Posterior vena cava (tissue), 2 donors: ENCODE data around the gene CNTNAP2. TPM values are rescaled to one million over a fixed set of nuclear protein-coding genes. Genes with fewer than 3 reads are reported as not detected.
"Not testable (repeated sequence)": the region's sequence is repeated elsewhere in the genome, so short reads cannot be mapped to it uniquely, and the experiment has no call there.

ENCODE experiments used
- DNase-seq: peaks from one replicate; pipeline ENCODE4 v3.0.0-alpha.2; 2020; ENCODE audit warnings: low spot score
- intact Hi-C, 2 donors: fragments of 100-400 bp; cut with DNase I; formaldehyde crosslinking; loops; one replicate each; pipeline versions ENCODE4 v1.14.1 to v1.14.2; 2022 to 2023
- total RNA-seq, 2 donors: library from RNA; stranded (reverse); fragmentation: NEBNext Ultra II Directional; extraction: Animal tissue kit (Norgen Biotek cat#: 25700); gene quantifications; one replicate each; pipeline ENCODE4 v1.2.1, GENCODE V29; 2021
- donor health status: DM: yes; HTN: yes; CAD: no.
- donor health status: DM: yes; HTN: yes; CAD: no.

The CNTNAP2 gene
- total RNA-seq, 2 donors from 2014 or later: not detected

GRCh38 chr7:147081117-147081516 lies 964.5 kb downstream of the CNTNAP2 start:
- no peak for DNase-seq
- intact Hi-C loops: no loop called here

- DNase-seq: no peak
- intact Hi-C loops: no loop called here
These were observed 972.5 kb downstream of the CNTNAP2 start for GRCh38 chr7:147089051-147089461.

GRCh38 chr7:147089608-147090007 lies 973.0 kb downstream of the CNTNAP2 start:
- intact Hi-C loops: no loop called here

GRCh38 chr7:147096629-147097028 lies 980.0 kb downstream of the CNTNAP2 start:
- intact Hi-C loops: no loop called here
- DNase-seq: no peak

More at GRCh38 chr7:147089608-147090007, 973.0 kb downstream of the CNTNAP2 start:
- no peak for DNase-seq

GRCh38 chr7:147103224-147103623 lies 986.6 kb downstream of the CNTNAP2 start:
- intact Hi-C loops: no loop called here
- DNase-seq: no peak

- intact Hi-C loops: no loop called here
- DNase-seq: no peak
These were observed 990.1 kb downstream of the CNTNAP2 start for GRCh38 chr7:147106746-147107145.

GRCh38 chr7:147114525-147114924 lies 997.9 kb downstream of the CNTNAP2 start:
- DNase-seq, intact Hi-C loops: not testable (repeated sequence)

GRCh38 chr7:147136352-147136751 lies 1019.8 kb downstream of the CNTNAP2 start:
- intact Hi-C loops: no loop called here
- DNase-seq: no peak

- no peak for DNase-seq
- intact Hi-C loops: loop anchor here in 1 of 2 donors (1.0 kb wide), 1 partner anchor 16 kb away; no protein-coding TSS in a partner anchor
These were observed 1028.6 kb downstream of the CNTNAP2 start for GRCh38 chr7:147145194-147145593.

GRCh38 chr7:147146169-147146568 lies 1029.6 kb downstream of the CNTNAP2 start:
- intact Hi-C loops: no loop called here
- no peak for DNase-seq

GRCh38 chr7:147151661-147152060 lies 1035.1 kb downstream of the CNTNAP2 start:
- intact Hi-C loops: no loop called here
- no peak for DNase-seq

- no peak for DNase-seq
- intact Hi-C loops: no loop called here
These were observed 1037.0 kb downstream of the CNTNAP2 start for GRCh38 chr7:147153571-147153970.

GRCh38 chr7:147161405-147161804 lies 1044.8 kb downstream of the CNTNAP2 start:
- intact Hi-C loops: loop anchor here in 1 of 2 donors (1.0 kb wide), 1 partner anchor 16 kb away; no protein-coding TSS in a partner anchor
- DNase-seq: no peak

GRCh38 chr7:147170341-147171012 lies 1053.9 kb downstream of the CNTNAP2 start:
- peak; percentile 70 for DNase-seq
- intact Hi-C loops: loop anchor here in 1 of 2 donors (2.0 kb wide), 1 partner anchor 38 kb away; no protein-coding TSS in a partner anchor

- DNase-seq: no peak
- intact Hi-C loops: loop anchor here in 1 of 2 donors (2.0 kb wide), 1 partner anchor 38 kb away; no protein-coding TSS in a partner anchor
These were observed 1054.4 kb downstream of the CNTNAP2 start for GRCh38 chr7:147171013-147171391.

GRCh38 chr7:147173883-147174282 lies 1057.3 kb downstream of the CNTNAP2 start:
- DNase-seq: no peak
- intact Hi-C loops: no loop called here

GRCh38 chr7:147182874-147183273 lies 1066.3 kb downstream of the CNTNAP2 start:
- intact Hi-C loops: no loop called here
- DNase-seq: no peak

GRCh38 chr7:147183276-147183675 lies 1066.7 kb downstream of the CNTNAP2 start:
- no peak for DNase-seq
- intact Hi-C loops: no loop called here

- intact Hi-C loops: no loop called here
- DNase-seq: no peak
These were observed 1071.9 kb downstream of the CNTNAP2 start for GRCh38 chr7:147188467-147188866.

GRCh38 chr7:147193476-147193875 lies 1076.9 kb downstream of the CNTNAP2 start:
- DNase-seq: no peak
- intact Hi-C loops: no loop called here

GRCh38 chr7:147196481-147196880 lies 1079.9 kb downstream of the CNTNAP2 start:
- no peak for DNase-seq
- intact Hi-C loops: no loop called here
